A549 (cell line): ENCODE measurements around the gene SLC8A1. TPM values are rescaled to one million over a fixed set of nuclear protein-coding genes. Genes with fewer than 3 reads are reported as not detected.

Experiments
- ATAC-seq, 2 experiments: fragments of 200-7000 bp in 1 of 2; fragments of >200 bp in 1 of 2; cut with Nextera tagmentation in 1 of 2; cut with Tn5 transposase in 1 of 2; 3 replicates each; pipeline versions ENCODE4 v1.8.0 to v1.9.1; 2018 to 2020; ENCODE audit warnings: mild to moderate bottlenecking in 1 of 2, moderate library complexity in 1 of 2
- CTCF ChIA-PET: fragments of 300-600 bp; sonication (Branson Sonifier 250); formaldehyde crosslinking; extraction: SDS; loops from one replicate; lab custom pipeline; 2021; ENCODE audit warnings: antibody characterized with exemption, inconsistent platforms; lab: Yijun Ruan, JAX
- POLR2A ChIA-PET: fragments of 350-600 bp; formaldehyde crosslinking; extraction: SDS; loops from one replicate; lab custom pipeline; 2021; ENCODE audit warnings: antibody characterized with exemption, inconsistent platforms; lab: Yijun Ruan, JAX
- DNase-seq, 2 experiments: peaks; one replicate each; pipeline versions ENCODE4 v3.0.0 to v3.0.0-alpha.2; 2011 to 2016; ENCODE audit warnings: low read depth in 1 of 2, low spot score in 1 of 2
- FAIRE-seq: peaks from 2 replicates; lab custom pipeline; 2011; peaks lifted over from hg19 to GRCh38; lab: Jason Lieb, UNC
- H3K27ac ChIP-seq, 2 experiments: fragments of >200 bp; sonication (Bioruptor Twin); formaldehyde crosslinking; 3 replicates each; pipeline ENCODE4 v1.5.1; 2016 to 2017
- H3K4me1 ChIP-seq: fragments of >200 bp; sonication (Bioruptor Twin); formaldehyde crosslinking; 3 replicates; pipeline ENCODE4 v1.6.1; 2016
- H3K4me2 ChIP-seq: fragments of >200 bp; sonication (Bioruptor Twin); formaldehyde crosslinking; 3 replicates; pipeline ENCODE4 v1.6.1; 2016
- H3K4me3 ChIP-seq: fragments of >200 bp; sonication (Bioruptor Twin); formaldehyde crosslinking; 3 replicates; pipeline ENCODE4 v1.5.1; 2016
- H3K9me3 ChIP-seq: fragments of >200 bp; sonication (Bioruptor Twin); formaldehyde crosslinking; 3 replicates; pipeline ENCODE4 v1.6.1; 2016
- BHLHE40 ChIP-seq: IDR thresholded peaks from 2 replicates; pipeline ENCODE4 v1.6.1; 2012; ENCODE audit warnings: low read depth, low read length, inconsistent platforms
- CBX8 ChIP-seq: fragments of 200-600 bp; sonication (generic); IDR thresholded peaks from 2 replicates; pipeline ENCODE4 v1.6.1; 2016
- E2F6 ChIP-seq: IDR thresholded peaks from 2 replicates; pipeline ENCODE4 v1.6.1; 2012; ENCODE audit warnings: low read depth, borderline replicate concordance
- EP300 ChIP-seq, 2 experiments: fragments of >200 bp; sonication (Bioruptor Twin); formaldehyde crosslinking; IDR thresholded peaks; 2 replicates in 1 of 2; 3 replicates in 1 of 2; pipeline ENCODE4 v1.6.1; 2016 to 2017
- FOSB ChIP-seq: fragments of 250-450 bp; sonication (Bioruptor Pico); IDR thresholded peaks from 2 replicates; pipeline ENCODE4 v1.5.0; 2020; ENCODE audit warnings: mild to moderate bottlenecking, moderate library complexity
- FOXS1 ChIP-seq: fragments of 250-450 bp; sonication (Bioruptor Pico); IDR thresholded peaks from 2 replicates; pipeline ENCODE4 v1.5.0; 2020; ENCODE audit warnings: mild to moderate bottlenecking, moderate library complexity
- HDAC2 ChIP-seq: fragments of 200-600 bp; sonication (generic); IDR thresholded peaks from 2 replicates; pipeline ENCODE4 v1.6.1; 2016
- HMGXB4 ChIP-seq: fragments of 250-450 bp; sonication (Bioruptor Pico); IDR thresholded peaks from 2 replicates; pipeline ENCODE4 v1.5.0; 2021; ENCODE audit warnings: mild to moderate bottlenecking, moderate library complexity, borderline replicate concordance
- HOXA7 ChIP-seq: fragments of 250-450 bp; sonication (Bioruptor Pico); IDR thresholded peaks from 2 replicates; pipeline ENCODE4 v1.5.0; 2020; ENCODE audit warnings: mild to moderate bottlenecking, moderate library complexity
- MYC ChIP-seq: IDR thresholded peaks from 2 replicates; pipeline ENCODE4 v1.6.1; 2012; ENCODE audit warnings: mild to moderate bottlenecking, inconsistent platforms, low read length, improper control_type of control experiment, borderline replicate concordance
- NR3C1 ChIP-seq: fragments of >200 bp; sonication (Bioruptor Twin); formaldehyde crosslinking; IDR thresholded peaks from 3 replicates; pipeline ENCODE4 v1.6.1; 2017
- POLR2AphosphoS2 ChIP-seq: conservative IDR thresholded peaks from 2 replicates; pipeline ENCODE4 v1.6.1; 2012; ENCODE audit warnings: low read length, improper control_type of control experiment, inconsistent platforms
- RCOR1 ChIP-seq: fragments of 150-350 bp; IDR thresholded peaks from 2 replicates; pipeline ENCODE4 v1.6.1; 2014; ENCODE audit warnings: antibody characterized with exemption, low read length, low read depth
- RNF2 ChIP-seq: fragments of 200-600 bp; sonication (generic); IDR thresholded peaks from 2 replicates; pipeline ENCODE4 v1.6.1; 2016; ENCODE audit warnings: low read depth, mild to moderate bottlenecking, antibody characterized with exemption, moderate library complexity, borderline replicate concordance
- SREBF2 ChIP-seq: fragments of 450-650 bp; IDR thresholded peaks from 2 replicates; pipeline ENCODE4 v1.6.1; 2014; ENCODE audit warnings: mild to moderate bottlenecking, moderate library complexity
- USF2 ChIP-seq: fragments of 450-650 bp; IDR thresholded peaks from 2 replicates; pipeline ENCODE4 v1.6.1; 2014; ENCODE audit warnings: antibody characterized with exemption
- ZFP36 ChIP-seq: fragments of 450-650 bp; IDR thresholded peaks from 2 replicates; pipeline ENCODE4 v1.6.1; 2014; ENCODE audit warnings: borderline replicate concordance; ENCODE audit not compliant: partially characterized antibody
- WGBS: methylation state at CpG from one replicate; pipeline ENCODE4 v1.1.6; 2017; ENCODE audit errors: missing lambda C conversion rate; 5-methylcytosine and 5-hydroxymethylcytosine counted together
- polyA plus RNA-seq, 4 experiments: library from polyadenylated mRNA; depleted of rRNA in 3 of 4; stranded (reverse); fragments of >200 nt; fragmentation: RNase III in 1 of 4; extraction: RNeasy Plus Mini Kit Qiagen cat#74134 plus additional on column Dnase treatment in 1 of 4; gene quantifications; 2 replicates in 3 of 4; 3 replicates in 1 of 4; pipeline ENCODE4 v1.2.3, GENCODE V29; 2011 to 2017
- TF ChIP-seq, protein P1 (sequence below): fragments of >200 bp; sonication (Bioruptor Twin); formaldehyde crosslinking; IDR thresholded peaks from 3 replicates; pipeline ENCODE4 v1.5.1; 2016
- TF ChIP-seq, protein P2 (sequence below): fragments of 250-450 bp; sonication (Bioruptor Pico); IDR thresholded peaks from 2 replicates; pipeline ENCODE4 v1.5.0; 2020; ENCODE audit warnings: low read depth, mild to moderate bottlenecking, moderate library complexity
- TF ChIP-seq, protein P3 (sequence below): IDR thresholded peaks from 2 replicates; pipeline ENCODE4 v1.6.1; 2012

SLC8A1 gene
- polyA plus RNA-seq, 2 of the 4 experiments (the other 2 are of a cell fraction): 0.28 to 0.92 TPM

DNA sequence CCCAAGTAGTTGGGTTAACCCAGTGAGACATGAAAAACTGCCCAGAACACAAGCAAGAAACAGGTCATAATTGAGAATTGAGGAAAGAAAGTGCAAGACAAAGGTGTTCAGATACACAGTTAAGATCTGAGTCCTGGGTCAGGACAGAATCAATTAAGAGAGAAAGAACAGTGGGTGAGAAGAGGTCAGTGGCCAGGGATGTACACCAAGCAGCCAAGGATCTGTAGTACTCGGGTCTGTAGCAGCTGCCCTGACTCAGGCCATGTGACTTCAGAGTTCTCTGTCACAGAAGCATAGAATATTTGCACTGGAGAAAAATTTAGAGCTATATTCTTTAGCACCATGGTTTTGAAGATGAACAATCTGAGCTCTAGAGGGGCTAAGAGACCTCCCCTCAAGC lies 141.6 kb downstream of the SLC8A1 start:
- Histone ChIP-seq H3K4me1 (no peaks in the 10 kb centered on the region), H3K27ac (no peak overlapping the region), H3K4me3 (no peak overlapping the region), H3K9me3 (peaks cover 6% of the 10 kb centered on the region; the same call in 1 of the 3 replicates), H3K4me2 (no peak overlapping the region)
- no peak for TF ChIP-seq ZFP36
- no peak for TF ChIP-seq USF2
- TF ChIP-seq NR3C1: no peak
- TF ChIP-seq HMGXB4: no peak
- TF ChIP-seq, protein P1, sequence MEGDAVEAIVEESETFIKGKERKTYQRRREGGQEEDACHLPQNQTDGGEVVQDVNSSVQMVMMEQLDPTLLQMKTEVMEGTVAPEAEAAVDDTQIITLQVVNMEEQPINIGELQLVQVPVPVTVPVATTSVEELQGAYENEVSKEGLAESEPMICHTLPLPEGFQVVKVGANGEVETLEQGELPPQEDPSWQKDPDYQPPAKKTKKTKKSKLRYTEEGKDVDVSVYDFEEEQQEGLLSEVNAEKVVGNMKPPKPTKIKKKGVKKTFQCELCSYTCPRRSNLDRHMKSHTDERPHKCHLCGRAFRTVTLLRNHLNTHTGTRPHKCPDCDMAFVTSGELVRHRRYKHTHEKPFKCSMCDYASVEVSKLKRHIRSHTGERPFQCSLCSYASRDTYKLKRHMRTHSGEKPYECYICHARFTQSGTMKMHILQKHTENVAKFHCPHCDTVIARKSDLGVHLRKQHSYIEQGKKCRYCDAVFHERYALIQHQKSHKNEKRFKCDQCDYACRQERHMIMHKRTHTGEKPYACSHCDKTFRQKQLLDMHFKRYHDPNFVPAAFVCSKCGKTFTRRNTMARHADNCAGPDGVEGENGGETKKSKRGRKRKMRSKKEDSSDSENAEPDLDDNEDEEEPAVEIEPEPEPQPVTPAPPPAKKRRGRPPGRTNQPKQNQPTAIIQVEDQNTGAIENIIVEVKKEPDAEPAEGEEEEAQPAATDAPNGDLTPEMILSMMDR: no peak
- no peak for TF ChIP-seq EP300 (IDR thresholded peaks at IDR 0.05)
- no peak for TF ChIP-seq MYC
- TF ChIP-seq POLR2AphosphoS2: no peak
- TF ChIP-seq BHLHE40: no peak
- no peak for TF ChIP-seq FOXS1 (CRISPR knock-in tag)
- TF ChIP-seq, protein P2, sequence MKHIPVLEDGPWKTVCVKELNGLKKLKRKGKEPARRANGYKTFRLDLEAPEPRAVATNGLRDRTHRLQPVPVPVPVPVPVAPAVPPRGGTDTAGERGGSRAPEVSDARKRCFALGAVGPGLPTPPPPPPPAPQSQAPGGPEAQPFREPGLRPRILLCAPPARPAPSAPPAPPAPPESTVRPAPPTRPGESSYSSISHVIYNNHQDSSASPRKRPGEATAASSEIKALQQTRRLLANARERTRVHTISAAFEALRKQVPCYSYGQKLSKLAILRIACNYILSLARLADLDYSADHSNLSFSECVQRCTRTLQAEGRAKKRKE (CRISPR knock-in tag): no peak
- no peak for TF ChIP-seq E2F6
- ChIA-PET CTCF (no interaction called here), POLR2A (no interaction called here)
- FAIRE-seq (no peak), ATAC-seq (no peak), DNase-seq (no peak)
- 4% methylated on average over 1 of the region's 1 CpG for WGBS

DNA sequence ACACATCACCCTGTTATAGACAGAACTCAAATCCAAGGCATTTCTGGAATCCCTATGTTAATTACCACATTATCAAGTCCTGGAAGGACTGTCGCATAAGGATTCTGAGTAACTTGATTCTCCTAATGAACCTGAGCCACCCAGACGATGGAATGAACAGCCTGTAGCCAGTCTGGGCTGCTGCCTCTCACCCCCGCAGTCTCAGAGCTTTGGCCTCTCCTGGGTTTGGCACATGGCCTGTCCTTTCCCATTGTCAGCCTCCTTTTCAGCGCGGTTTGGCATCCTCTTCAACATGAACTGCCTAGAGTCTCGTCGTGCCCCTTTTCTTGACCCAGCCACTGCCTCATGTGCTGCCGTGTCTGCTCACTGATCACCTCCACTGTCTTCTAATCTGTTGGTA lies 147.6 kb downstream of the SLC8A1 start:
- ATAC-seq (no peak), DNase-seq (no peak), FAIRE-seq (no peak)
- H3K4me2 ChIP-seq: no peak overlapping the region
- H3K27ac ChIP-seq: no peak overlapping the region
- H3K4me1 ChIP-seq: no peaks in the 10 kb centered on the region
- 29% methylated on average over 8 of the region's 8 CpGs for WGBS
- H3K9me3 ChIP-seq: no peaks in the 10 kb centered on the region
- CTCF ChIA-PET: interaction anchor here (0.9 kb wide), 1 partner anchor 133 kb away, joined by 3 read pairs; no protein-coding TSS in a partner anchor
- TF ChIP-seq, protein P2 (CRISPR knock-in tag): no peak
- POLR2A ChIA-PET: no interaction called here
- H3K4me3 ChIP-seq: no peak overlapping the region

DNA sequence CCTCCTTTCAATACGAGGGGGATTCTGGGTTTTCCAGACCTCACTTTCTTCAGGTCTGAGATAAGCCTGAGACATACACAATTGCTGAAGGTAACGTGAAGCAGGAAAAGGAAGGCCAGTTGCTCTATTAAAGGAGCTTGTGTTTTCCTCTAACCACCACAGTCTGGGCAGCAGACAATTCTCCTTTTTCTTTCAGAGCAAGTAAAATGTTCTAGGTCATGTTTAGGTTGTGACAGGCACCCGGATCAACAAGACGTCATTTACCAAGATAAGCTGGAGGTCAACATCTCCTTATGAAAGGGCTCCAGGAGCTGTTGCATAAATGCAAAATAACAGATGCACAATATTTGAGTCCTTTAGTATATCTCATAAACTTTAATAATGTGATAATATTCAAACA lies 148.1 kb downstream of the SLC8A1 start:
- ChIA-PET POLR2A (no interaction called here), CTCF (interaction anchor here (0.9 kb wide), 1 partner anchor 134 kb away, joined by 3 read pairs; no protein-coding TSS in a partner anchor)
- H3K9me3 ChIP-seq: no peaks in the 10 kb centered on the region
- no peak for FAIRE-seq
- WGBS: 53% methylated on average over 4 of the region's 4 CpGs
- TF ChIP-seq RCOR1 (no peak), HOXA7 (CRISPR knock-in tag) (no peak), HDAC2 (no peak), HMGXB4 (no peak), SREBF2 (no peak), FOSB (CRISPR knock-in tag) (no peak), POLR2AphosphoS2 (no peak), RNF2 (no peak), CBX8 (no peak)
- TF ChIP-seq, protein P3, sequence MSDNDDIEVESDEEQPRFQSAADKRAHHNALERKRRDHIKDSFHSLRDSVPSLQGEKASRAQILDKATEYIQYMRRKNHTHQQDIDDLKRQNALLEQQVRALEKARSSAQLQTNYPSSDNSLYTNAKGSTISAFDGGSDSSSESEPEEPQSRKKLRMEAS: no peak
- TF ChIP-seq, all 56 proteins: peak for 0
- Histone ChIP-seq H3K27ac (no peak overlapping the region), H3K4me1 (no peaks in the 10 kb centered on the region), H3K4me2 (no peak overlapping the region), H3K4me3 (no peak overlapping the region)
- ATAC-seq (no peak), DNase-seq (no peak)
